Ishikawa (cell line): ENCODE data around the gene CNTD1.

ENCODE experiments used
- CEBPB ChIP-seq: IDR thresholded peaks from 2 replicates; pipeline ENCODE4 v1.6.1; 2012
- CREB1 ChIP-seq: IDR thresholded peaks from 2 replicates; pipeline ENCODE4 v1.6.1; 2012; ENCODE audit warnings: low read depth
- EGR1 ChIP-seq: IDR thresholded peaks from 2 replicates; pipeline ENCODE4 v1.6.1; 2012
- EP300 ChIP-seq: IDR thresholded peaks from 2 replicates; pipeline ENCODE4 v1.6.1; 2012; ENCODE audit warnings: borderline replicate concordance
- FOXM1 ChIP-seq: IDR thresholded peaks from 2 replicates; pipeline ENCODE4 v1.6.1; 2012; ENCODE audit warnings: low read depth, borderline replicate concordance
- MAX ChIP-seq: IDR thresholded peaks from 2 replicates; pipeline ENCODE4 v1.6.1; 2012
- NFIC ChIP-seq: IDR thresholded peaks from 2 replicates; pipeline ENCODE4 v1.6.1; 2012
- RAD21 ChIP-seq: IDR thresholded peaks from 2 replicates; pipeline ENCODE4 v1.6.1; 2012; ENCODE audit warnings: low read depth
- REST ChIP-seq: IDR thresholded peaks from 2 replicates; pipeline ENCODE4 v1.6.1; 2012; ENCODE audit warnings: low read depth, mild to moderate bottlenecking
- TAF1 ChIP-seq: IDR thresholded peaks from 2 replicates; pipeline ENCODE4 v1.6.1; 2012; ENCODE audit warnings: low read depth, mild to moderate bottlenecking
- TCF12 ChIP-seq: IDR thresholded peaks from 2 replicates; pipeline ENCODE4 v1.6.1; 2012; ENCODE audit warnings: low read depth
- TEAD4 ChIP-seq: IDR thresholded peaks from 2 replicates; pipeline ENCODE4 v1.6.1; 2012
- YY1 ChIP-seq: IDR thresholded peaks from 2 replicates; pipeline ENCODE4 v1.6.1; 2012; ENCODE audit warnings: low read depth
- ZBTB7A ChIP-seq: IDR thresholded peaks from 2 replicates; pipeline ENCODE4 v1.6.1; 2012; ENCODE audit warnings: low read depth
- TF ChIP-seq, protein P1 (sequence below): IDR thresholded peaks from 2 replicates; pipeline ENCODE4 v1.6.1; 2012

The CNTD1 gene

DNA sequence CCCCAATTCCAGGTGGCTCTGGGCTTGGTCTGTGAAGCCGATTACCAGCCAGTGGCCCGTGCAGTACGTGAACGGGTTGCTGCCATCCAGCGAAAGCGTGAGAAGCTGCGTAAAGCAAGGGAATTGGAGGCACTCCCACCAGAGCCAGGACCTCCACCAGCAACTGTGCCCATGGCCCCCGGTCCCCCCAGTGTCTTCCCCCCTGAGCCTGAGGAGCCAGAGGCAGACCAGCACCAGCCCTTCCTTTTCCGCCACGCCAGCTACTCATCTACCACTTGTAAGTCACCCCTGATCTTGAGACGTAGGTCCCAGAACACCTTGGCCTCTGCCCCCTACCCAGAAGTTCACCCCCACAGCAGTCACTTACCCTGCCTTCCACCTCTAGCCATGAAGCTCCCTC is 11.4 kb upstream of the CNTD1 start:
- TF ChIP-seq NFIC = no peak
- TF ChIP-seq MAX = no peak
- TF ChIP-seq FOXM1 = no peak
- TF ChIP-seq EGR1 = no peak
- no peak for TF ChIP-seq EP300
- TF ChIP-seq TCF12 = no peak
- TF ChIP-seq CEBPB = no peak
- TF ChIP-seq, protein P1, sequence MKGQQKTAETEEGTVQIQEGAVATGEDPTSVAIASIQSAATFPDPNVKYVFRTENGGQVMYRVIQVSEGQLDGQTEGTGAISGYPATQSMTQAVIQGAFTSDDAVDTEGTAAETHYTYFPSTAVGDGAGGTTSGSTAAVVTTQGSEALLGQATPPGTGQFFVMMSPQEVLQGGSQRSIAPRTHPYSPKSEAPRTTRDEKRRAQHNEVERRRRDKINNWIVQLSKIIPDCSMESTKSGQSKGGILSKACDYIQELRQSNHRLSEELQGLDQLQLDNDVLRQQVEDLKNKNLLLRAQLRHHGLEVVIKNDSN = no peak
- no peak for TF ChIP-seq ZBTB7A
- no peak for TF ChIP-seq CREB1
- no peak for TF ChIP-seq REST

GRCh38 chr17:42791948-42792347 is 6.7 kb upstream of the CNTD1 start:
- TF ChIP-seq RAD21 (no peak), CEBPB (no peak), NFIC (no peak), YY1 (no peak), ZBTB7A (no peak), EP300 (no peak), CREB1 (no peak)
- TF ChIP-seq, protein P1 = no peak

GRCh38 chr17:42792545-42792944 is 6.1 kb upstream of the CNTD1 start:
- TF ChIP-seq YY1 = no peak
- no peak for TF ChIP-seq TAF1
- TF ChIP-seq MAX = no peak
- TF ChIP-seq CEBPB = no peak
- TF ChIP-seq RAD21 = no peak
- TF ChIP-seq TCF12 = no peak
- no peak for TF ChIP-seq FOXM1

- no peak for TF ChIP-seq MAX
- TF ChIP-seq NFIC = no peak
- TF ChIP-seq YY1 = no peak
- TF ChIP-seq ZBTB7A = no peak
- TF ChIP-seq TCF12 = no peak
- no peak for TF ChIP-seq TEAD4
- TF ChIP-seq TAF1 = no peak
- TF ChIP-seq EGR1 = no peak
- no peak for TF ChIP-seq CEBPB
- no peak for TF ChIP-seq REST
- TF ChIP-seq, protein P1 = no peak
- TF ChIP-seq CREB1 = no peak
- no peak for TF ChIP-seq RAD21
- TF ChIP-seq FOXM1 = no peak
- no peak for TF ChIP-seq EP300
Measured at GRCh38 chr17:42795061-42795460, 3.6 kb upstream of the CNTD1 start.

DNA sequence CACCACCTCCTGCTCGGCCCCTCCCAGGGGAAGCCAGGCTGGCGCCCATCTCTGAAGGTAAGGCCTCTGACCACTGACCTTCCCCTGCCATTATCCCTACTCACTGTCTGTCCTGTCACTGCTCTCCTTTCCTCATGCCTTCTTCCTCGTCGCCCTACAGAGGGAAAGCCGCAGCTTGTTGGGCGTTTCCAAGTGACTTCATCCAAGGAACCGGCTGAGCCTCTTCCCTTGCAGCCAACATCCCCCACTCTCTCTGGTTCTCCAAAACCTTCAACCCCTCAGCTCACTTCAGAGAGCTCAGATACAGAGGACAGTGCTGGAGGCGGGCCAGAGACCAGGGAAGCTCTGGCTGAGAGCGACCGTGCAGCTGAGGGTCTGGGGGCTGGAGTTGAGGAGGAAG is 3.2 kb upstream of the CNTD1 start:
- TF ChIP-seq RAD21 (no peak), FOXM1 (no peak), TAF1 (no peak), TEAD4 (no peak), CEBPB (no peak), EGR1 (no peak), NFIC (no peak), CREB1 (no peak), EP300 (no peak), YY1 (no peak), TCF12 (no peak), ZBTB7A (no peak), MAX (no peak), REST (no peak)
- TF ChIP-seq, protein P1 = no peak
